Esophagus mucosa (tissue), 1 donor: ENCODE results near the gene MSGN1. TPM values are rescaled to one million over a fixed set of nuclear protein-coding genes. Genes with fewer than 3 reads are reported as not detected.
A peak's percentile ranks its signal among the peaks of the same experiment; 100 is the strongest.

Experiments used
- ATAC-seq: fragments of 200-7000 bp; cut with Tn5 transposase; one replicate; pipeline ENCODE4 v1.9.1; 2020
- total RNA-seq: library from RNA; stranded (reverse); gene quantifications from one replicate; pipeline ENCODE4 v1.2.4, GENCODE V29; 2023
- donor health status: DM: yes; HTN: yes; CAD: no.

MSGN1 gene
- total RNA-seq, 1 donor from 2014 or later, result not detected

DNA sequence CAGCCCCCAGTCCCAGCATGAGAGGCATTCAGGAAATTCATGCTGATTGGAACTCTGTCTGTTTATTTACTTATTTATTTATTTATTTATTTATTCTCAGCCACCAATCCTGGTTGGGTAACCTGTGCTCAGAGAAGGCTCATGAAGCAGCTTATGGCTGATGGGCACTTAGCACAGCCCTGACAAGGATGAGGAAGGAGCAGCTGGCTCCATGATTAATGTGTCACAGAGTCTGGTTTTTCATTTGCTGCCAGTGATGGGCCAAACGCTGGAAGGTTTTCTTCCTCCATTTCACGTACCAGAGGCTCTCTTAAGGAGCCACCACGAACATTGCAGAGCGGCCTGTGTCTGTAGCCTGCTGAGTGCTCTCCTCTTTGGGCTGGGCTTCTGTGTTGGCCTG, 33.9 kb downstream of the MSGN1 start:
- ATAC-seq, result no peak

DNA sequence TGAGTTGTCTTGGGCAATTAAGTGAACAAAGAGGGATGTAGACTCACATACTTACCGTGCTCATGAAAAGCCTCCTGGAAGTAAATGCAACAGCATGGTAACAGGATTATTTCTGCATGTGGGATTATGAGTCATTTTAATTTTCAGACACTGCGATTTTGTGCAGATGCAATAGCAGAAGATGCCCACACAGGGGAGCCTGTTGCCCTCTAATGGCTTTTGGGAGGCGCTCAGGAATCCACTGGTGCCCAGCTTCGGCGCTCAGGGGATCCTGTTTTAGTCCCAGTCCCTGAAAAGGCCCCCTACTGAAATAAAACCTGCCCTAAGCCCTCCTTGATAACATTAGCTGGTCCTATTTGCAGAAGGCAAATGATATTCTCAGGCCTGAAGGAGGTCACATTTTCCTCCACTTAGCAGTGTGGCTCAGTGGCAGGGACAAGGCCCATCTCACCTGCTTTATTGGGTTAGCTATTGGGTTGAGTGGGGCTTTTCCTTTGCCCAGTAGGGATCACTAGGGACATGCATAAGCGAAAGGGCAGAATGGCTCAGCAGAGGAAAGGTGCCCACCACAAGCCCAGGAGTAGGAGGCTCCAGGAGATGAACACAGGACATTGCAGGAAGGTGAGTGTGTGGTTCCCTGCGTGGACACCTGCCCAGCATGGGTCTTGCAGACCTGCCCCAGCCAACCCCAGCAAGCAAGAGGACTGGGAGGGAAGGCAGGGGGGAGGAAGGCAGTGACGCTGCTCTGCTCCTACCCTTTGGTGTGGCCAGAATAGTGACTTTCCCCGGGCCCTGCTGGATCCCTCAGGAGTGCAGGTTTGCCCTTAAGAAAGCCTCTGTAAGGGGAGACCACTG, 35.7 kb downstream of the MSGN1 start:
- peak; percentile 92 for ATAC-seq

GRCh38 chr2:17853799-17854198, 37.5 kb downstream of the MSGN1 start:
- ATAC-seq, result no peak

- ATAC-seq, result no peak
Measured at GRCh38 chr2:17857021-17857420, 40.8 kb downstream of the MSGN1 start.

GRCh38 chr2:17858064-17858463, 41.8 kb downstream of the MSGN1 start:
- no peak for ATAC-seq

DNA sequence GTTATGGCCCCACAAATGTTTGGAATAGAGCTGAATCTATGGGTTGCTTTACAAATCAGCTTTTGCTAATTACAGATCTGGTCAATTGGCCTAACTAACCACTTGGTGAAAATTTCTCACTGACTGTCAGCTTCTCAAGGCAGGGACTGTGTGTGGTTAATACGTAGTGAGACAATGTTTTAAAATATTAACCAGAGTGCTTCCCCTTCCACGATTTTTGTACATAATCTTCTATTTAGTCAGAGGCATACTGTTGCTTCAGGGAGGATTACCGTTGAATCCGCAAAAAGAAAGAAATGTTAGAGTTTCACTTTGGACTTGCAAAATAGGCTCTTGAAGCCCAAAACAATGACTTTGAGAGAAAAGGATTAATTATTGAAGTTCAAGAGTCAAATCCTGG, 47.3 kb downstream of the MSGN1 start:
- no peak for ATAC-seq

DNA sequence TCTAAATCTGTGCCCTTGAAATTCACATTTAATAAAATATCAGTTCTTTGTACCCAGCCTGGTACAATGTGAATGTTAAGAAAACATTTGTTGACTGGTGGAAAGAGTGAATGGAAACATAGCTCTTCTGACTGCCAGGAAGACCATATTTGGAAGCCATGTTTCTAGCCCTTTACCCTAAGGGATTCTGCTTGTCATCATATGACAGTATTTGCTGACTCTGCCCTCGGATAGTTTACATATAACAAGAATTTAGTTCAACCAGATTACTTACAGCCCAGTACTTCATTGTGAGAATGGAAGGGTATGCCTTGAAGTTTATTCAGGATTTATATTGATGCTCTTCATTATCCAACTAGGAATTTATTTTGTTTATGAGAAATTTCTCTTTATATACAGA, 48.4 kb downstream of the MSGN1 start:
- ATAC-seq, result no peak

- no peak for ATAC-seq
Measured at GRCh38 chr2:17867133-17867532, 50.9 kb downstream of the MSGN1 start.

Other genes starting within 250 kb of the MSGN1 start
- 24.4 TPM for gene SMC6, start 62.6 kb upstream of the MSGN1 start, total RNA-seq
- gene GEN1, start 62.3 kb upstream of the MSGN1 start, total RNA-seq, result 18.1 TPM
- 3.4 TPM for gene KCNS3, start 62.2 kb downstream of the MSGN1 start, total RNA-seq